Right kidney (tissue), 1 donor: ENCODE results near the gene IL16.
A peak's percentile ranks its signal among the peaks of the same experiment; 100 is the strongest.

Experiments
- DNase-seq: peaks from one replicate; pipeline ENCODE4 v3.0.0-alpha.2; 2016

The IL16 gene

DNA sequence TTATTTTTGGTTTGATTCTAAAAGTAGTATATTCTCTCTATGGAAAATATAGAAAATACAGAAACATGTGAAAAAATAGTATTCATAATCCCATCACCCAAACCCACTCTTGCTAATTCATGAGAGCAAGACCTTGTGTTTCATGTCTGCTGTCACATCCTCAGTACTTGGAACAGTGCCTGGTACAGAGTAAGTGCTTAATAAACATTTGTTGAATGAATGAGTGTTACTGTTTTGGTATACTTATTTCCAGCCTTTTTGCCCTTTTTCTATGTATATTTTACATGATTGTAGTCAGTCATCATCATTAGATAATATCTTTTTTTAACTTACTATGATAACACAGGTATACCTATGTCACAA lies 59.3 kb downstream of the IL16 start:
- no peak for DNase-seq

DNA sequence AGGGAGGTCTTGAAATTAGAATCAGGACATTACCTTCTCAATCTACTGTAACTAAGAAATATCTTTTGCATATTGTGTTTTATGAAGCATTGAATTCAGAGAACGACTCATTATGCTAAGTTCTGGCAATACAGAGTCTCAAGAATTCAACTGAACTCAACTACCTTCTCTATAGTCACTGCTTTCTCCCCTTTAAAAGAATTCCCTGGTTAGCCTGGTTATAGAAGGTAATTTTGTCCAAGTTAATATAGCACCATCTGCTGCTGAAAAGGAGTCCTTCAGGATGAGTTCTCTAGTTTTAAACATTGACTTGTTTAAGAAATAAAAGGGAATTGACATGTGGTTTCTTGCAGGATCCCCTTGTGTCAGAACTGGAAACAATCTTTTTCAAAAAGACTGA lies 60.2 kb downstream of the IL16 start:
- no peak for DNase-seq

DNA sequence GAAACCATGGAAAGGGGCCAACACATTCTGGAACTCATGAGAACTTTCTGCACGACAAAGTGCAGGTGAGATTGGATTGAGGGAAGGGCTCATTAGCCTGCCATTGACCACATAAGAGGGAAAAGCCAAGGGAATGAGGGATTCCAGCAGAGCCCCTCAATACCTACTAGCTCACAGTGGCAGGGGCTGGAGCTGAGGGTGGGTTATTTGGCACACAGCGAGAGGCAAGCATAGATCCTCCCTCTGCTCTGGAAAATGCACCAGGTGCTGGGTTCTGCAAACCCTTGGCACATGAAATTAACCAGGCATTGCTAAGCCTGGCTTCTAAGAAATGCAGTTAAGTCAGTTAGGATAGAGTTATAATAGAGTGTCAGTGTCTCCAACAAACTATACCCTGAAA lies 60.8 kb downstream of the IL16 start:
- no peak for DNase-seq

DNA sequence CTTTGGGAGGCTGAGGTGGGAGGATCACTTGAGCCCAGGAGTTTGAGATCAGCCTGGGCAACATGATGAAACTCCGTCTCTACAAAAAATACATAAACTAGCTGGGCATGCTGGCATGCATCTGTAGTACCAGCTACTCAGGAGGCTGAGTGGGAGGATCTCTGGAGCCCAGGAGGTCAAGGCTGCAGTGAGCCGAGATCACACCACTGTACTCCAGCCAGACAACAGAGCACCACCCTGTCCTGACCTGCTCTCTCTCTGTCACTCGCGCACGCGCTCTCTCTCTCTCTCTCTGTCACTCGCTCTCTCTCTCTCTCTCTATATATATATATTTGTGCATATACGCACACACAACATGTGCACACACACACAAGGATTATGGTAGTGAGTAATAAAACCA lies 61.8 kb downstream of the IL16 start:
- DNase-seq = no peak

DNA sequence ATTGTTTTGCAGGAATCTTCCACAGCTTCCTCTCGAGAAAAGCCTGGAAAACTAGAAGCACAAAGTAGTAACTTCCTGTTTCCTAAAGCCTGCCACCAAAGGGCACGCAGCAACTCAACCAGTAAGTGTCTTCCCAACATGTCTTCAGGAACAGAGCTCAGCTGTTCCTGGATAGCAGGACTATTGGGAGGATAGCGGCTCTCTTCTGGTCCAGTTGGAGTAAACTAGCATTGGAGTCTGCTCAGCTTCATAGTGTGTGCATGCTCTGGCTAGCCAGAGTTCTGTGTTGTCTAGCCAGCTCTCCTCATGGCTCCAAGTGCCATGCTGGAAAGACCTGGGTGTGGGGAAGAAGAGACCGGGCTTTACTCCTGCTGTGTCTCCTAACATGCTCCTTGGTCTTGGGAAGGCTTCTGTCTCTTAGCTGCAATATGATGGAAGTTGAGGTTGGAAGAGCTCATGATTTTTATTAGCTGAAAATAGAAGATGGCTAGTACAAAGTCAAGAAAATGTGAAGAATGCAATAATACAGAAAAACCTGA lies 63.1 kb downstream of the IL16 start:
- no peak for DNase-seq

DNA sequence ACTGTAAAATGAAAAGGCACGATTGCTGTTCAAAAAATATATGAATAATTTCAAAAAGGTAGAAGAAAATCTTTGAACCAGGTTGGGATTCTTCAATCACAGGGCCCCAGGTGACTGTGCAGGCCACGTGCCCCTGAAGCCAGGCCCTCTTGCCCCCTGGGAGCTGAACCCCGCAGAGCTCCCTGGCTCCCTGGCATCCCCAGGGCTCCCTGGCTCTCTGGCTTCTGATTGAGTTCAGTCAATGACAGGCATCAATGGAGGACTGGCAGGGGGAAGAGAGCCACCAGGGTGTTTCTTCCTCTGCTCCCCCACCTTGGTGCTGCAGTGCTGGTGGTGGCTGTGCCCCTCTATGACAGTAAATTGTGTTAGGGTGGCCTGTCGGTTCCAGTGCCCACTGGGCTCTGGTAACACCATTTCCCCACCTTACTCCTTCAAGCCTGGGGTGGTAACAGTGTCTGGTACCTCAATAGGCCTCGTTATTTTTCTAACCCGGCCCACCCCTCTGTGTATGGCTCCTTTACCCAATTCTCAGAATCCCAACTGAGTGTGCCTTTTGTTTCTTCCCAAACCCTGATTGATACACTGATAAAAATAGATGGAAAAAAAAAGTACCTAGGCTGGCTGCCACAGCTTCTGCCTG lies 64.6 kb downstream of the IL16 start:
- no peak for DNase-seq

DNA sequence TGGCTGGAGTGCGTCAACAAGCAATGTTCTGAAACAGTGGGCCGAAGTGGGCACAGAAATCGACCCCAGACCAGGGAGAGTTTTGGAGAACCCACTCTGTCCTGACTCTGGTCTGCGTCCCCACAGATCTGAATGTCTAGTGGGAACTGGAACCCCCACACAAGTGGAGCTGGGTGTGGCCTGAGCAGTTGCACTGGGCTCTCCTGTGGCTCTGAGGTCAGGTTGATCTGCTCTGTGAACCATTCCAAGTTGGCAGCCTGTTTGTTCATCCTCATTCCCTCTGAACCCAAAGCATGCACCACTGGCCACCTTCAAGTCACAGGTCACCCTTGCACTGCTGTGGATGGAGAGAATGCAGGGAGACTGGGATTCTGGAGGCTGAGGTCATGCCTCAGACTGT lies 66.8 kb downstream of the IL16 start:
- no peak for DNase-seq

DNA sequence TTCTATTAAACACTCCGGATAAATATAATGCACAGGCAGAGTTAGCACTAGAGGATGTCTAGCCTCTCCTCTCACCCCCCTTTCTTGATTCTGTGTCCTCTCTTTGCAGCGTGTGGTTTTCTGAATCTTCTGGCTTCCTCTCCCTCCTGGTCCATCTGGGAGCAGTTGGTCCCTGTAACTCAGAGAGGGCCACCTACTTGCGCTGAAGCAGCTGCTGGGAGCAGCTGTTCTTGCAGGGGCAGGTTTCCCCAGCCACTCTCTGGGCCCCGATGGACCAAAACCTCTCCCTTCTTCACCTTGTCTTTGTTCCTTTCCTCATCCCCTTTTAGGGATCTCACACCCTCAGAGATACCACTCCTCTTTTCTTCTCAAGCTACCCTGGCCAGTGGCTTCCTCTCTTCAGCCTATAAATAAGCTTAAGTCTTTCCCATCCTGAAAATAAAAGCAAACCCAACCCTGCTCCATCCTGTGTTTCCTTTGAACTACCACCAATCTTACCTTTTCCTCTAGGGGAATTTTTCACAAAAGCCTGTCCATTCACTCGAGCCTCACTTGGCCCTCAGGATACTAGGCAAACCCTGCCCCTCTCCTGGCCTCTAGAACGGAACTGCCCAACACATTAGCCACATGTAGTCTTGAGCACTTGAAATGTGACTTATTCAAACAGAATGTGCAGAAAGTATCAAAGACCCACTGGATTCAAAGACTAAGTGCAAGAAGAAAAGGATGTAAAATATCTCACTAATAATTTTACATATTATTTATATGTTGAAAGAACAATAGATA lies 67.6 kb downstream of the IL16 start:
- no peak for DNase-seq

DNA sequence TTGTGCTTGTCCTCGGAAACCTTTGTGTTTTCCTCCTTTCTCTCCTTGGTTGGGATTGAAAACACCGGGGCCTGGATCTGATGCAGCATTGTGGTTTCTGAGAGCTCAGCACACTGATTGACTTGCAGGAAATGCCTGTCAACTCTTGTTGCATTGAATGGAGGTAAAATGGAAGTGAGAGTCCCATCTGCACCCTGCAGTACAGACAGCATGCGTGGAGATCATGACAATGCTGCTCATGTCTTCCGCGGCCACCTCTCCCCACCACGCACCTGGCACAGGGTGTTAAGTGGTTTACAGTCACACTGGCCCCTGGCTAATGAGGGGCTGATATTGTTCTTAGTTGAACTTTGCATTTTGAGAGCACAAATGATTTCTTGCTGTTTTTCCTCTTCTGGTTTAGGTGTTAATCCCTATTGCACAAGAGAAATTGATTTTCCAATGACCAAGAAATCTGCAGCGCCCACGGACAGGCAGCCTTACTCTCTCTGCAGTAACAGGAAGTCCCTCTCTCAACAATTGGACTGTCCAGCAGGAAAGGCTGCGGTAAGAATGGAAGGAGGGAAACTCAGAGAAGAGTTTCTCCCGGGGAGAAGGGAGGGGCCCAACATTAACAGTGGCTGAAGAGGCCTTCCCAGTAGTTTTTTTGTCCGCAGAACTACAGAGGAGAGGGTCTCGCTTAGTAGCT lies 68.7 kb downstream of the IL16 start:
- no peak for DNase-seq

DNA sequence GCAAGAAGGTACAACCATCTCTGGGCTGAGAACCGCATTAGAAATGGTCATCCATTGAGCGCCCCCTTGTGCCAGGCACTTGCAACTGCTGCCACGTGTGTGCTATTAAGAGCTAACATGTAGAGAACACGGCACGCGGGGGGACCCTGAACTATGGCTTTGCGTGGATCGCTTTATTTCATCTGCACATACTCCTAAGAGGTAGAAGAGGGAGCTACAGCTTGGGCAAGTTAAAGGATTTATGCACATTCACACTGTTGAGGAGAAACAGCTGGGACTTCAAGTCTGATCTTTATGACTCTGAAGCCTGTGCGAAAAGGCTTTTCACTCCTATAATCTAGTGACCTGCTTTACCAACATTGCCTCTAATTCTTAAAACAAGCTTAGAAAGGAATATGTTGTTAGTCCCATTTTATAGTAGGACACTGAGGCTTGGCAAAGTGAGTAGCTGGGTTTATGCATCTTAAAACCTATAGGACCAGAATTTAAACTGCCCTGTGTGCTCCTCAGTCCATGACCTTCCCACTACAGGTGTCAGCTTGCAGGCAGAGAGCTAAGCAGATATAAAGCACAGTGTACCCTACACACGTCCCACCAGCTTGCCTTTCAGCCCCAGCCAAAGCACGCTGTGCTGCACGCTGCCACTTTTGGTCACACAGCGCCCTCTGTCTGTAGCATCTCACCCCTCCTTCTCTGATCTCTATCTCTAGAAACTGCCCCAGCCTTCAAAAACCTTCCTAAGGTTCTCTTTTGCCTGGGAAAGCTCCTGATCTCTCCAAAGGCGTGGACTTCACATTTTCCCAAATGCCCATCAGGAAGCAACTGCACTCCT lies 69.5 kb downstream of the IL16 start:
- peak; percentile 60 for DNase-seq

DNA sequence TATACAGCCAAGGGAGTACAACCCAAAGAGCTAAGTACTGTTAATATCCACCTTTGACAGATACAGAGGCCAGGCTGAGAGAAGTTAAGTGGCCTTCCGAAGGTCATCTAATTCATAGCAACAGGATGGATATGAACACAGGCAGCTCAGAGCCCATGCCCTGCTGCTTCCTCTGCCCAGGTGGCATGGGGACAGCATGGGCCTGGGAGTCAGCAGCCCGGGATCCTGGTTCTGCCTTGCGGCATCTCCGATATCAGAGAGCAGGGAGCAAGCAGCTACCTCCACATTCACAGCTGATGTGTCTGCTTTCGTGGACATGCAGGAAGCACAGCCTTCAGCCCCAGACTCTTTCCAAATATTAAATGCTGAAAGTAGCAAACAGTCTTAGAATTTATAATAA lies 71.7 kb downstream of the IL16 start:
- no peak for DNase-seq

DNA sequence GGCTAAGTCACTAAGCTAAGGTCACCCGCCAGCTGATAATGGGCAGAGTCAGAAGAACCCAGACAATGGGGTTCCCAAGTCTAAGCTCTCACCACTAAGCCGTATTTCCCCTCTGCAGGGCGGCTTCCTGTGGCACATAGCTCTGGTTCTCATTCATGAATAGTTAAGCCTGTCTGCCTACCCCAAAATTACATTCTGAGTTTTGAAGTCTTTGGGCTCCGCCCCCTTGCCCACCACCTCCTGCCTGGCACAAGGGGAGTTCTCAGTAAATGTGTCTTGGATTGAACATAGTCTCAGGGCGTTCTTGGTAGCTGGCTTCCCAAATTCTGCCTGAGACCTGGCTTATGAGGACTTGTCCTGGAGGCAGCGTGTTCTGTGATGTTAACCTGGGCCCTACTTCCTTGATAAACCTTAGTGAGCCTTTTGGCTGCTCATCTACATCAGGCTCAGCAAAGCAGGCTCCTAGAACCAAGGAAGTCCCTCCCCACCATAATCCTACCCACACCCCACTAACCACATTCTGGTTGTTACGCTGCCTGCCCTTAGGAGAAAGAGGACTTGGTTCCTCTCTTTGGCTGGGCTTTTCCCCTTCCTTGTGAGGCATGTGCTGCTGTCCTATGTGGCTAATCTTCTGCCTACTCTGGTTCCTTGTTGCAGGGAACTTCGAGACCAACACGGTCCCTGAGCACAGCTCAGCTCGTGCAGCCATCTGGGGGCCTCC lies 72.4 kb downstream of the IL16 start:
- DNase-seq = no peak

DNA sequence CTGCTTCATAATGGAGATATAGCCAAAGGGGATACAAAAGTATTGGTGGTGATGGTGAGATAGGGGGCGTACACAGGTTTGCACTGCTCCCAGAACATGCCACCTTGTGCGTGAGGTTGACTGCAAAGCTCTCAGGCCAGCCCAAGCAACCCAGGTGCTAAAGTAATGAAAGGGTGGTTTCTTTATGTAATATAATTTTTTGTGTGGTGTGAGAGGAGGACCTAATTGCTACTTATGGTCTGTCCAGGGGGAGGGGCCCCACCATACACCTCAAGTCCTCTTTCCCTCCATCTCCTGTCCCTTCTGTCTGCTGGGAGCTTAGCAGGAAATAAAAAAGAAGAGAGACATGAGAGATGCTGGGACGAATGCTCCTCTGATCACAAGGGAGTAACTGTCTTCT lies 73.5 kb downstream of the IL16 start:
- no peak for DNase-seq

DNA sequence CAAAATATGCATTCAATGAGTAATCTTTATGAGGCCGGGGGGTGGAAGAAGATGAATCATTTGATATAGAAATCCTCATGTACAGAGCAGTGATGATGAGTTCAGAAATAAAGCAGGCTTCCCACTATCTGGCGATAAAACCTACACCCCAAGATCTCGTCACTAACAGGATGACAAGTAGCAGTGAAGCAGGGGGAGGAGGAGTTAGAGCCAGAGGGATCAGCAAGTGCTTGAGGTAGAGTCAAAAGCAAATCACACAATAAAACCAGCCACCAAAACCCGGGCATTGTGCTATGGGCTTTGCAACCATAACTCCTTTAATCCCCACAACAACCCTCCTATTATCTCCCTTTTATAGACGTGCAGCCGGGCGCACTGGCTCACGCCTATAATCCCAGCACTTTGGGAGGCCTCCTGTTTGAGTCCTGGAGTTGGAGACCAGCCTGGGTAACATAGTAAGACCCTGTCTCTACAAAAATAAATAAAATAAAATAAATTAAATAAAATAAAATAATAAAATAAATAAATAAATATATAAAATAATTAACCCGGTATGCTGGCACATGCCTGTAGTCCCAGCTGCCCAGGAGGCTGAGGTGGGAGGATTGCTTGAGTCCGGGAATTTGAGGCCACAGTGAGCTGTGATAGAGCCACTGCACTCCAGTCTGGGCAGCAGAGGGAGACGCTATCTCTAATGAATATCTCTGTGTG lies 74.3 kb downstream of the IL16 start:
- DNase-seq = no peak

DNA sequence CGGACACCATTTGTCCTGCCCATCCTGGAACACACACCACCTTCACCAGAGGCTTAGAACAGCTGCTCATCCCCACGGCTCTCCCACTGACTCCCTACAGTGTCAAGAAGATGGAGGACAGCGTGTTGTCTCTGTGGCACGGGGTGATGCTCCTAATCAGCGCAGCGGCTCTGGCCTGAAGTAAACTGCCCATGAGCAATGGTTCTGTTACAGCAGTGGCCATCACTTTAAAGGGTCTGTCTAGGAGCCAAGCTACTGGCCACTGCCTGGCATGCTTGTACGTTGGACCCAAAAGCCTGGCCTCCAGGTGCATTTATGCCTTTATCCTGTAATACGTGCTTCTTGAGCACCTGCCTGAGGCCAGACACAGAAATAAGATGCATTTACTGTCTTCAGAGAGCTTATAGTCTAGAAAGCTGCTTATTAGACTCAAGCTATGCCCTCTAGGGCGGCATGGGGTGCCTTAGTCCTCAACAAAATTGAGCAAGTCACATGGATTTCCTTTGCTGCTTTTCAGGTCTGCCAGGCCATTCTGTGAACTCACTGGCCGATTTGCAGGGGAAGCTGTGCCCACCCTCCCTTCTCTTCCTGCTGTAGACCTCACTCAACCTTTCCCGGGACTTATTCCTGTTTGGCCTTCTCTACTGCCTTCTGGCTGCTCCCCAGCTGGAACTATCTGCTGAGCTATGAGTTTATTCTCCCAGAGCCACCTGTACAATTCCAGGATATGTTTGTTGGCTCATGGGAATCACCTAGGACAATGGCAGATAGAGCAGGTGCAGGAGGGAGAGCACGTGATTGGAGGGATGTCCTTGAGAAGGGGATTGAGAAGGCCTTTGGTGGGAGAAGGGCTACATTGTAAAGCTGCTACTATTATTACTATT lies 75.3 kb downstream of the IL16 start:
- DNase-seq = no peak

DNA sequence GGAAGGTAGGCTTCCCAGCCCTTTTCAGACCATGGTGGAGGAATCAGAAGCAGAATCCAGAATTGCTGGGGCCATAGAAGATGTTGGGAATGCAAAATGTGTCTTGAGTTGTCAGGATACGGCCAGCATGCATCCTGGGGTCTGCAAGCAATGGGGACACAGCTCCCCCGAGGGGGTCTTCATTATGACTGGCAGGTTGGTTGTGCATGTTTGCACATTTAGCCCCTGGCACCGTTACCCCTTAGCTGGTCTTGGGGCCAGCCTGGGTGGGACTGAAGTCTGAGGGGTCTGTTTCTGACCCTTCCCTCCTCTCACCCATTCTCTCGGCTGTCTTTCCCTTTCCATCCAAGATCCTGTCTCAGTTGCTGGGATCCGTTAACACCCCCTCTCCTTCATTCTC lies 76.5 kb downstream of the IL16 start:
- DNase-seq = no peak

DNA sequence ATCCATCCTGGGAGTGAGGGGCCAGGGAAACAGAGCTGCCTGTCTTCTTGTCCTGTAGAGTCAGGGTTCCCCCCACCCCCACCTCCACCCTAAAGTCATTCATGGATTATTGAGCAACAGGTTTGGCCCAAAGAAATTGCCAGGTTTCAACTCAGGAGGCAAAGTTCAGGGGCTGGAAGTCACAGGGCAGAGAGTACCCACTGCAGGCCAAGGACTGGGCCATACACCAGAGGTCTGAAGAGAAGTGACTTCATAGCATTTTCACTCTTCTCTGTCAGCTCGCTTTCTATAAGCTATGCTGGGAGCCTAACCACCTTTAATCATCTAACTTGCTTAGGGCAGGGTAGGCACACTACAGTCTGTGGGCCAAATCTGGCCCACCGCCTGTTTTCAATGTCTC lies 77.2 kb downstream of the IL16 start:
- no peak for DNase-seq

DNA sequence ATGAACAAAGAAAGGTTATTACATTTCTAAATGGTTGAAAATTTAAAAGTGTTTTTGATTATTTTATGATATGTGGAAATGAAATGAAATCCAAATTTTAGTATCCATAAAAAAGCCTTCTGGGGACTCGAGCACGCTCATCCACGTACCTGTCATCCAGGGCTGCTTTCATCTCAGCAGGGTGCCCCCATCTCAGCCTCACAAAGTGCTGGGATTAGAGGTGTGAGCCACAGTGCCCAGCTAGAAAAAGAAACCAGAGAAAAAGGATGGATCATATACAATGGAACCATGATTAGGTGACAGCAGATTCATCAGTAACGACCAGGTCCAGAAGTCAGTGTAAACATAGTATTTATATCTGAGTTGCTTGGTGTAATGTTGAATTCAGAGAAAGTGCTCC lies 77.6 kb downstream of the IL16 start:
- no peak for DNase-seq

DNA sequence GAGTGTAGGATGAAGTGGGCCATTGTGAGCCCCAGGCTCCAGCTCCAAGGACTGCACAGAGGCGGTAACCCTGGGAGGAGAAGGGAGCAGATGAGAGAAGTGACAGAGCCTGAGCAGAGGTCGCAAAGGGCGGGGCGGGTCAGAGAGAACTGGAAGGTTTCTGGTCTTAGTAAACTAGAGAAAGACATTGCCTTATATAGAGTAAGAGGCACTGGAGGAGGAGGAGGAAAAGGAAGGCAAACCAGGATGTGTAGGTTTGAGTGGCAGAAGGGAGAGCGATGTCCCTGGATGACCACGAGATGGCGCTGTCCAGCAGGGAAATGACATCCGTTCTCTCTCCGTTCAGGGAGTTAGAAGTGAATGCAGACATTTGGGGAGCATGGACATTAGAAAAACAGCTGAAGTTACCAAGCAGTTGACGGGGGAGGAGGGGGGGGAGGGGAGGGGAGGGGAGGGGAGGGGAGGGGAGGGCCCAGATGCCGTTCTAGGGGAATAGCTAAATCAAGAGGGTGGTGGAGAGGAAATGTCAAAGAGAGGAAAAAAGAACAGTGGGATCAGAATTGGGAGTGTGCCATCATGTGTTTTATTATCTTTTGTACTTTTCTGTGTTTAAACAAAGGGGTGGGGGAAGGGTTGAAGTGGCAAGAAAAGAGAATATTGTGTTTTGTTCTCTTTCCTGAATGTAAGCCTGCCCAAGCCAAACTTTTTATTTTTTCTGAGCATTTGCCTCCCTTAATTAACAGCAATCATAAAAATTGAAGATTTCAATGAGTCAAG lies 78.4 kb downstream of the IL16 start:
- DNase-seq = peak; percentile 51
